Testis (tissue), 2 donors: ENCODE data around the gene SLC44A1.

ENCODE experiments used
- POLR2A ChIP-seq: fragments of 450-650 bp; IDR thresholded peaks from one replicate; pipeline ENCODE4 v1.6.1; 2017; ENCODE audit warnings: antibody characterized with exemption, mild to moderate bottlenecking, moderate library complexity
- TF ChIP-seq, protein P1 (sequence below), 3 experiments: fragments of 450-650 bp in 2 of 3; fragments of 200-600 bp in 1 of 3; sonication (generic) in 1 of 3; IDR thresholded peaks; one replicate each; pipeline ENCODE4 v1.5.1; 2016 to 2019; ENCODE audit warnings: antibody characterized with exemption in 3 of 3, mild to moderate bottlenecking in 2 of 3, moderate library complexity in 1 of 3

GRCh38 chr9:105437704-105438103 is 193.3 kb downstream of the SLC44A1 start:
- TF ChIP-seq, protein P1, sequence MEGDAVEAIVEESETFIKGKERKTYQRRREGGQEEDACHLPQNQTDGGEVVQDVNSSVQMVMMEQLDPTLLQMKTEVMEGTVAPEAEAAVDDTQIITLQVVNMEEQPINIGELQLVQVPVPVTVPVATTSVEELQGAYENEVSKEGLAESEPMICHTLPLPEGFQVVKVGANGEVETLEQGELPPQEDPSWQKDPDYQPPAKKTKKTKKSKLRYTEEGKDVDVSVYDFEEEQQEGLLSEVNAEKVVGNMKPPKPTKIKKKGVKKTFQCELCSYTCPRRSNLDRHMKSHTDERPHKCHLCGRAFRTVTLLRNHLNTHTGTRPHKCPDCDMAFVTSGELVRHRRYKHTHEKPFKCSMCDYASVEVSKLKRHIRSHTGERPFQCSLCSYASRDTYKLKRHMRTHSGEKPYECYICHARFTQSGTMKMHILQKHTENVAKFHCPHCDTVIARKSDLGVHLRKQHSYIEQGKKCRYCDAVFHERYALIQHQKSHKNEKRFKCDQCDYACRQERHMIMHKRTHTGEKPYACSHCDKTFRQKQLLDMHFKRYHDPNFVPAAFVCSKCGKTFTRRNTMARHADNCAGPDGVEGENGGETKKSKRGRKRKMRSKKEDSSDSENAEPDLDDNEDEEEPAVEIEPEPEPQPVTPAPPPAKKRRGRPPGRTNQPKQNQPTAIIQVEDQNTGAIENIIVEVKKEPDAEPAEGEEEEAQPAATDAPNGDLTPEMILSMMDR (IDR thresholded peaks at IDR 0.05), result no peak
- TF ChIP-seq POLR2A, result no peak
